Endothelial cell of hepatic sinusoid (primary cell): ENCODE data around the gene LTBP2.

Experiments
- in situ Hi-C: cut with HindIII; loops from 2 replicates; pipeline ENCODE4 v1.10.0; 2017; ENCODE audit warnings: low sequenced_read_pairs

Gene LTBP2

DNA sequence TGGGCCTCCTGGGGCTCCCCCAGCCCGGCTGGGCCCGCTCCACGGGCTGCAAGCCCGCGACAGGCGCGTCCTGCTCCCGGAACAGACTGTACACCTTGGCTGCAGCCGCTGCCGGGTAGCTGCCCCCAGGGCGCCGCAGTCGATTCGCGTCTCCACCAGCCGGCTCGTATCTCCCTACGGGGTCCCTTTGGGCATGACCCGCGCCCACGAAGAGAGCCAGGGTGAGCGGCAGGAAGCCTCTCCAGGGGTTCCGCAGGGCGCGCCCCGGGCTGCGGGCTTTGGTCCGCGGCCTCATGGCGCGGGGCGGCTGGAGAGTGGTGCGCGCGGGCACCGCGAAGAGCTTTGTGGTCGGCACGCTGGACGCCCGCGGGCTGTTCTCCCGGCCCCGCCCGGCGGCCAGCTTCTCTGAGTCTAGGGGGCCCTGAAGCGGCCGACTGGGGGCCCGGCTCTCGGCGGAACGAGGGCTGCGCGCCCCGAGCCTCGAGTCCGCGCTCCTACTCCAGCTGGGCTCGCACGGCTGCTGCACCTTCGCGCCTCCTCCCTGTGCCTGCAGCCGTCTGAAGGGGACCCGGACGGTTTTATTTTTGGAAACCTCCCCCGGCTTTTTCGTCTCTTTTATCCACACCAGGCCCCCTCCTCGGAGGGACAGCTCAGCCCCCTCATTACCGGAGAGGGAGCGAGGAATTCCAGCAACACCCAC is at the start of gene LTBP2:
TSS of gene LTBP2 (minus strand) at position 588 of the 700 bp plus-strand sequence. CDS start at position 295, 293 bp downstream.
- in situ Hi-C loops: loop anchor here (25.0 kb wide), 1 partner anchor 176 kb away; no protein-coding TSS in a partner anchor

DNA sequence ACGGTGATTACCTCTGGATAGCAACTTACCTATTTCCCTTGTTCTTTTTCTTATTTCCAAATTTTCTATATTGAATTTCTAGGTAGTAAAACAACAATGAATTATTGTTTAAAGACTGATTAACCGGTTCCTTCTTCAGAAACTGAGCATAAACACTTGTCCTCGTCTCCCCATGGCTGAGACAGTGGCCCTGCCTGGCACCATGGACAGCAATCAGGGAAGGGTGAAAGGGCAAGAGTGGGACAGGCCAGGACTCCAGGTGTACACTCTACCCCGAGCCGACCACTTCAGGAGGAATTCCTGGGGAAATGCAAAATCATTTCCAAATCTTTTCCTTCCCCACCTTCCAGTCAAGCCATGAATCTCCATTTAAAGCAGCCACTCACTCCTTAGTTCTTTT is 48.8 kb upstream of the LTBP2 start:
- in situ Hi-C loops: loop anchor here (5.0 kb wide), 1 partner anchor 39 kb away; no protein-coding TSS in a partner anchor

DNA sequence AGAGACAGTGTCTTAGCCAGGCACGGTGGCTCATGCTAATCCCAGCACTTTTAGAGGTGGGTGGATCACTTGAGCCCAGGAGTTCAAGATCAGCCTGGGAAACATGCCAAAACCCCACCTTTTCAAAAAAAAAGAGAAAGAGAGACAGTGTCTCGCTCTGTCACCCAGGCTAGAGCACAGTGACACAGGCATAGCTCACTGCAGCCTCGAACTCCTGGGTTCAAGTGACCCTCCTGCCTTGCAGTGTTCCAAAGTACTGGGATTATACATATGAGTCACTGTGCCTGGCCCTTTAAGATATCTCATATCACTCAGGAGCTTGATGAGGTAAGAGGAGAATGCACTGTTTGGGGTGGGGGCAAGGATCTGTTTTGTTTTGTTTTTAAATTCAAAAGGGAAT is 48.1 kb upstream of the LTBP2 start:
- in situ Hi-C loops: loop anchor here (5.0 kb wide), 1 partner anchor 38 kb away; no protein-coding TSS in a partner anchor

DNA sequence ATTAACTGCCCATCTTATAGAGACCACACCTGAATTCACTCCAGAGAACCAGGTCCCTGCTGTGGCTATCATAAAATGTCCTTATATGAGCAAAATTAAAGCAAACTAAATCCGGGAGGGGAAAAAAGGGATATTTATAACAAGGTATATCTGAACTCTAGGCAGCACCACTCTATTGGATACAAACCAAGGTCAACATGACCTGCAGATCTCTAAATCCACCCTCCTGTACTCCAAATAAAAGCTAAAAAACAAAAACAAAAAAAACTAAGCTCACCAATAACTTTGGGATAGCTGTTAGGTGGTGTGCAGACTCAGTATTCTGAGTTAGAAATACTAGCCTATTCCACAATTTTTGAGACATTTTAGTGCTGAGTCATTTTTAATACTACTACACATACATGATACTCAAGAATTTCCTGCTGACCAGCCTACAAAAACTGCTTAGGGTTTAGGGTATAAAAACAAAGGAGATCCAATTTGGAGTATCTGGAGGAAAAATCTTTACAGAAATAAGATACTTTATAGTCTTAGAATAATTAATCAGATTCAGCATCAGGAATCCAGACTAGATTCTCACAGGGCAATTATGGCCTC is 46.6 kb upstream of the LTBP2 start:
- in situ Hi-C loops: no loop called here

DNA sequence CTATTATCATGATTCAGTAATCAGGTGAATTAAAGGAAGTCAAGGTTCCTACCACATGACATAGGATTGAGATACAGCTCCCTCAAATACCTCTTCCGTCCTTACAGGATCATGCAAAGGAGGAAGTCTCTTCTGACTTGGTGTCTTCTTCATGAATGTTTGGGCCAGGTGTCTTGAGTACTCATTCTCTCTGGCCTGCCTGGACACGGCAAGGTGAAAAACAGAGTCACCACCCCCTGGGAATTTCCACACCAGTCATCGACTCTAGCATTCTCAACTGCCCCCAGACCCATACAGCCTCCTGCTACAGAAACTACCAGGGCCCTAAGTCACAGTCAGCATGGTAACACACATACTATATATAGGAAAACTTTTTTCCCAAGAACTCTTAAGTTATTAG is 44.9 kb upstream of the LTBP2 start:
- in situ Hi-C loops: no loop called here

DNA sequence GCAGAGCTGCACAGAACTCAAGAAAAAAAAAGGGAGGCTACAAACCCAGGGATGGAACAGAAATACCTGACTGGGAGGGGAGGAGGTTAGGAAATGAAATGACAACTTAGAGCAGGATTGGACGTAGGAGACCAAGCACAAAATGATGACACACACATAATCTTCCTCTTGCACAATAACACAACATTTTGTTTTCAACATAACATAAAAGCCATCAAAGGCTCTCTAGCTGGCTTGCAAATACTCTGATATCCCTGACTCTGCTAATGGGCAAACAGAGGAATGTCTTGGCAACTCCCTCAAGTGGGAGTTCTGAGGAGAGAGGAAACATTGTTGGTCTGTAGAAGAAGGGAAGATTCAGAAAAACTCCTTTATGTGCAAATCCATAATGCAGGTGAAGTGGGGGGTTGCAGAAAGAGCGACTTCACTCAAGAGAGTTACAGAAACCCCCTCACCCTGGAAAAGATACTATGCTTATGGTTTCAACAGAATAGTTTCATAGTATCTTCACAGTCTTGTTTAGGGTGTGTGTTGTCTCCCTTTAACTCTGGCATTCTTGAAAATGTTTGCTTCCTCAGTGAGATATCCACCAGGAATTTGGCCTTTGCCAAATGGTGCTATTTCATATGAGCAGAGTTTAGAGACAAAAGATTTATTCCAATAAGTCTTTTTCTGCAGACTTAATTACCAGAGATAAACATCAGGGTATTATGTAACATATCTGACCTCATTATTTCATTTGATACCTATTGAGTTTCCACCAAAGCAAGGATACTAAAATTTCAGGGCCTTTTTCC is 43.8 kb upstream of the LTBP2 start:
- in situ Hi-C loops: no loop called here

DNA sequence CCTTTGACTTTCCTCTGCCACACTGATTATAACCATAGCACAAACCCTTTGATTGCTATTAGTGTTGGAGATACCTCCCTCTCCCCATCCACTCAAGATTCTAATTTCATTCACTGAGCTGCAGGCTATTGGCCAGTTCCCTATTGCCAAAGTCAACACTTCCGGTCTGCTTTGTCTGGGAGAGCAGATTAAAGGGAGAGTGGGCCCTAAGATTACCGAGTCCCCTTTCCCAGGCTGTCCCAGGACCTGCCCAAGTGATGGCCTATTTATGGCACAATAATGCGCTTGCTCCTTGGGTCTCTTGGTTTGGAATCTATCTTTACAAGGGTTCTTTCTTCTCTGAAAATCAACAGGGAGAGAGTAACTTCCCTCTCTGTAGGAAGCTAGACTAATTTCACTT is 42.9 kb upstream of the LTBP2 start:
- in situ Hi-C loops: loop anchor here (5.0 kb wide), 1 partner anchor 42 kb away; no protein-coding TSS in a partner anchor

DNA sequence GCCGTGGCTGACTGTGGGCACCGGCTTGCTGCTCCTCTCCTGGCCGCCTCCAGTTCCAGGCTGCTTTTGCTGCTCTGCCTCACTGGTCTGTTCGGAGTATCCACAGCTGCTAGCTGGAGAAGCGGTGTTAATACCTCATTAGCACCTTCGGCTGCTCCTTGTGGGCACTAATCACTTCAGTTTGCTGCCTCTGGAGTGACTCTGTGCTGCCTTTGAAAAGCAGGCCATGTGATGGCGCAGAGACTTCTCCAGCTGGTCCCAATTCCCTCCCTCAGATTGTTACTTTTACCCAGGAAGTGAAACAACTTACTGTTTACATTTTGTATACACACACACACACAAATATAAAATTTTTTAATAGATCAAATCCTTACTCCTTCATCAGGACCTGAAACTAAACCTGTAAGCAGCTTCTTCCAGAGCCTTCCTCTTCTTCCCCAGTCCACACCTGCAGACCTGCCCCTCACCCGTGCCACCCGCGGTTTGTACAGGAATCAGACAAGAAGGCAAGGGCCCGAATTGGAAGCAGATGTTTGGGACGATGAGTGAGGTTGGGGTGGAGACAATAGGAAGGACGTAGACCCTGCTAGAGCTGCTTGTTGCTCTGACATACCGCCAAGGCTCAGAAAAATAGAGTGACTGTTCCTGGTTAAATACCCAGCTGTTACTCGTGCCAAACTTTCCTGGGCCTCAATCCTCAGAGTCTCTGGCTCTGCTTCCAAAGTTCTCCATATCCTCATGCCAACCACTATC is 41.5 kb upstream of the LTBP2 start:
- in situ Hi-C loops: loop anchor here (5.0 kb wide), 1 partner anchor 44 kb away; no protein-coding TSS in a partner anchor

DNA sequence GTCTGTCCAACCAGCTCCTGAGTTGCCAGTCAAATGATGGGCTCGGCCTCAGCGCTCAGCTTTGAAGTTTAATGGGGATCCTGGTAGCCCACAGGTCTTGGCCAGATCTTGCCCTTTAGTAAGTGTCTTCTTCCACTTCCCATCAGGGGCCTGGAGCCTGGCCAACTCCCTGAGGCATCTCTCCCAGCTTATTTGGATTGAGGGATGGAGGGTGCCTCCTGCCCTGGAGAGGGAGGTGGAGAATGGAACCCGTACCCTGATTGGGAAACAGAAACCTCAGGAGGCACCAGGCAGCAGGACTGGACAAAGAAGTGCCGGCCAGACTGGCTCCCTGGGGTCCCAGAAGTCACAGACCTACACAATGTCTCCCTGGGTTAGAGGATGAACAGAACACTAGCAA is 40.5 kb upstream of the LTBP2 start:
- in situ Hi-C loops: loop anchor here (5.0 kb wide), 1 partner anchor 45 kb away; no protein-coding TSS in a partner anchor

DNA sequence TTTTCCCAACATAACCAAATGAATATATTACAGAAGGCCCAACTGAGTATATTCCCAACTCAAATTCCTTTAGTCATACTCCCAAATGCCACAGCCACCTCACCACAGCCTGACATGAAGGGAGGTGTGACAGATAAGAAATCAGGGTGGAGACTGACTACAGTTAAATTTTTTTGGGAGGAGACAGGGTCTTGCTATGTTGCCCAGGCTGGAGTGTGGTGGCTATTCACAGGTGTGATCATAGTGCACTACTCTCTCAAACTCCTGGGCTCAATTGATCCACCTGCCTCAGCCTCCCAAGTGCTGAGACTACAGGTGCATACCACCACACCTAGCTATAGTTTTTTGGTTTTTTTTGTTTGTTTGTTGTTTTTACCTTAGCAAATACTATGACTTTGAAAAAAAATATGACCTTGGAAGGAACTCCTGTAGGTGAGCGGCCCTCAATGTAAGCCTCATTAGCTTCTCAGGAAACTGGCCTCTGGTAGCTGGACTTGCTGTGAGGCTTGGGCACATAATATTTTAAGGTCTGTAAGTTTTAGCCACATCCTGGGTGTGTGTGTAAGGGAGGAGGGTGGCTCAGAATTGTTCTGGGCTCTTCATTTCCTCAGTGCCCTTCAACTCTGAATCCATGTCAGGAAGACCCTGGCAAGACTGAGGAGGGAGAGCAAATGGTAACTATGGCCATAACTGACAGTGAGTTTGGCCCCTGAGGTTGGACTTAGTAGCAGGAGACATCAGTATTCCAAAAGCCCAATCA is 39.1 kb upstream of the LTBP2 start:
- in situ Hi-C loops: loop anchor here (5.0 kb wide), 1 partner anchor 46 kb away; no protein-coding TSS in a partner anchor

DNA sequence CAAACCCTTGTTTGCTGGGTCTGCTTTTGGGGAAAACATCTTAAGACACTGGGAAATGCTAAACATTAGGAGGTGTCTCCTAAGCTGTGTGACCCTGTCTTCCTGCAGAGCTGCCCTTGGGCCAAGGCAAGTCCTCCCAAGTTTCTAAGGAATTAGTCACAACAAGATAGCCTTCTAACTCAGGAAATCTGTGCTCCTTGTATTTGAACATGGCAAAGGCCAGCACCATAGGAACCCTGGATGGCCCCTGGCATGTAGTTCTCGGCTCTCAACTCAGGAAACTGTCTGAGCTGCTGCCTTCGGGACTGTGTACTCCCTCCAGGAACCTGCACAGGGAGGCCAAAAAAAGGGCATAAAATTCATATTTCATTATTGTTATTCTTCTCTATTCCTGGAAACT is 37.6 kb upstream of the LTBP2 start:
- in situ Hi-C loops: loop anchor here (5.0 kb wide), 1 partner anchor 48 kb away; no protein-coding TSS in a partner anchor

DNA sequence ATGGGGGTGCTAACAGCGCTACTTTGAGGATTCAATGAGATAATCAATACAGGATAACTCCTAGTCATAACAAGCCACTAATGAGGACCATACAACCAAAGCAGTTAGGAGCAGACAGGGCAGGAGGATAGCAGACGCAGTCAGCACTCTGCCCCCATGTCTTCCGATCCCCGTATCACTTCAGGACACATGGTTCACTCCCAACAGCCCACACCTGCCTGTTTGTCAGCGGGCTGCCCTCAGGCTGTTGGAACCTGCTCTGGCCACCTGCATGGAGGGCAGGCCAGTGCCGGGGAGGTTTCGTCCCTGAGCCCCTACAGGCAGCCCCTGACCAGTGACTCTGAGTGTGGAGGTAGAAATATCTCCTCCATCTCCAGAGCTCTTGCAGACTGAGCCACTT is 37.1 kb upstream of the LTBP2 start:
- in situ Hi-C loops: no loop called here

DNA sequence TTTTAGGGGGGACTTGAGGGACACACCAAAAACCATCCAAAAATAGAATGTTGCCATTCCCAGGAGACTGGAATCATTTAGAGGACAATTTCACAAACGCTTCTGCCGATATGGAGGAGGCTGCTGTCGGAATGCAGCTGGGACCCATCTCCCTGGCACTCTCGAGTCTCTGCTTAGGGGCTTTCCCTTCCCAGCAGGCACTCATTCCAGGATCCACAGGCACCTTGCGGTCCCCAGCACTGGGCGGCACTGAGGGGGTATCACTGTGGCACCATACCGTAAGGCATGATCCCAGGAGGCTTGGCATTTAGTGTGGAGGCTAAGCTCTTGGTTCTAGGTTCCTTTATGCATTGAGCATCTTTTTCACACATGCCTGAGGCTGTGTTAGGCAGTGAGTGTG is 36.6 kb upstream of the LTBP2 start:
- in situ Hi-C loops: no loop called here

DNA sequence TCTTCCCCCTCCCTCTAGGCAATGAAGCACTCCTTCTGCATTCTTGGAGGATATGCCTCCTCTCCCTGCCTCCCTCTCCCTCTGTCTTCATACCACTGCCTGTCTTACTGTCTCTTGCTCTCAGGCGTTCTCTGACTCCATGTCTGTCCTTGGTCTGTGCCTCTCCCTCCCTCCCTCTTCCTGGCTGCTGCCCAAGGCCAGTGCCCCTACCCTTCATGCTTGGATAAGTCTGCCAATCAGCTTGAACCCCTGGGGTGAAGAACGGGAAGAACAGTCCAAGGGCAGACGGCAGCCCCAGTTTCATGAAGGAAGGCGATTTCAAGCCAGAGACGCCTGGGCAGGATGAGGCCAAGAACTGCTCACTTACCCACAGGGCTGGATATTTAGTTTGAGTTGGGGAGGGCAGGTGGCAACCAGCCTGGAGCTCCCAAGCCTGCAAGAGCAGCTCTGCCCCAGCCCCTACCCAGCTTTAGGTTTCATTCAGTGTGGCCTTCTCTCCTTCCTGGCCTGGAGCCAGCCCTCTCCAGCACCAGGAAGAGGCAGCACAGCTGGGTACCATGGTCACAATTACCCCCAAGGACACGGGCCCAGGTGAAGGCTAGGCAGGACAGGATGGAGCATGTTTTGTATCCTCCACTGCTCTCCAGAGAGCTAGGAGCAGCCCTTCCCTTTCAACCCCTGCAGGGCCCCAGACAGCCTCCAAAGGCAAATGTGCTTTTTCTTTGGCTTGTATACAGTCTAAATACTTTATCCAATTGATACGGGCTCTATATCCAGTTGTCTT is 35.8 kb upstream of the LTBP2 start:
- in situ Hi-C loops: no loop called here

DNA sequence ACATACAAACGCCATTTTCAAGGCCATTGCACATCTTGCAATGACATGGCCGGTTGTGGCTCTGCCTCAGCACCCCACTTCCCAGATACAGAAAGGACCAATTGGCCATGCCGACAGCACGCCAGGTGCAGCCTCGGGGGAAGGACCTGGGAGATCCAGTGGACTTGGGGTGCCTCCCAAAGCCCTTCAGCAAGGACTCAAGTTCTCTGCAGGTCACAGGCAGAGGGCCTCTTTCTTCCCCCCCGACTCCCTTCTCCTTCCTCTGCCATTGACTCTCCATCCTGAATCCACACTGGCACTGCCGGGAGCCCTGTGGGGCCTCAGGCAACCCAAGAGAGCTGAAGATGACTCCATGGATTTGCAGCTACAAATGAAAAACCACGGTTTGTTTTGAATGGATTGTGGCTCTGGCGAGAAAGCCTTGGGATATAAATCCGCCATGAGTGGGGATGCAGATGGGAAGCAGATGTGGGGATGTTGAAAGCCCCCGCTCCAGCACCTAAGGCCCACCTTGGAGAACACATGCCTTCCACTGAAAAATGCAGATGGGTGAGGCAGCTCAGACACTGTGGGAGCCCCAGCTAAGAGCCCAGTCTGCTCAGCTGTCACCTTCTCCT is 35.1 kb upstream of the LTBP2 start:
- in situ Hi-C loops: no loop called here

DNA sequence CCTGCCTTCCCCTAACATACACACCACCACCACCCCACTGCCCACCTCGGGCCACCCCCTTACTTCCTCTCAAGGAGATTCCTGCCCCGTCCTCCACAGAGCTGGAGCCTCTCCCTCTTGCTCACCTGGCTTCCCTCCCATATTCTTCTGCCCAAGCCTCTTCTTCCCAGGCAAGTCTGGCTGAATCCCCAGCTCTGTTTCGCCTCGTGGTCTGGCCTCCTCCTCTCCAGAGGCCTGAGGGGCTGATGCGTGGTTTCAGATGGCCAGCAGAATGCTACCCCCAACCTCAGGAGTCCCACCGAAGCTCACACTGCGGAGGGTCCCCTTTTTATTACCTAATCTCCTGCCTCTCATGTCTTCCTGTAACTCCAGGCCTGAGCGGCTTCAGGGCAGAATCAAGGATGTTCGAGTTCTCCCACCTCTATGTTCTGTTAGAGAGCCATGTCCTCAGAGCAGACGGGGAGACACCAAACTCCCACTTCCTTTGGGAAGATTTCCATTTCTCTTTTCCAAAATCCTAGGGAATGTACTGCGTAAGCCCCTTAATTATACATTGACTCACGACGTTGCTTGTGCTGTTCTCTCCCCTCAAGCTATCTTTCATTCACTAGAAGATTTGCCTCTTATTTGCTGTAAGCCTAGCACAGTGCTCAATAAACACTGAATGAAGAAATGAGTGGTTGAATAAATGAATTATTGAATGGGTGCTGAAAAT is 33.9 kb upstream of the LTBP2 start:
- in situ Hi-C loops: no loop called here

DNA sequence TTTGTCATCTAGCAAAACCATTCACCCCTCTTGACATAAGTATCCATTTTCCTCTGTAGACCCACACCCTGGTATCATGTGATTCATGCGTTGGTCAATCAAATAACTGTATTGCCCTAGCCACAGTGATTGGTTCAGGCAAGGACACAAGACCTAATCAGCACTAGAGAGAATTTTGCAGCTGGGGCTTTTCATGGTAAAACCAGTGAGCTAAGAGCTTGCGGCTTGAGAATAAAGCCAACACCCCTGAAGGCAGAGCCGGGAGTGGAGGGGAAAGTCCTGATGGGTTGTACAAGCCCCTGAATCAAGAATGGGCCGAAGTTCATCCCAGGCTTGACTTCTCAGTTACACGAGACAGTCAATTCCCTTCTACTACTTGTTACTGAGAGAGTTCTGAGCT is 33.2 kb upstream of the LTBP2 start:
- in situ Hi-C loops: no loop called here
